Hepatic stellate cell (primary cell): ENCODE results near the gene PROKR2.

ENCODE experiments used
- DNase-seq: peaks from one replicate; pipeline ENCODE4 v3.0.0; 2011; ENCODE audit warnings: low spot score

The PROKR2 gene

DNA sequence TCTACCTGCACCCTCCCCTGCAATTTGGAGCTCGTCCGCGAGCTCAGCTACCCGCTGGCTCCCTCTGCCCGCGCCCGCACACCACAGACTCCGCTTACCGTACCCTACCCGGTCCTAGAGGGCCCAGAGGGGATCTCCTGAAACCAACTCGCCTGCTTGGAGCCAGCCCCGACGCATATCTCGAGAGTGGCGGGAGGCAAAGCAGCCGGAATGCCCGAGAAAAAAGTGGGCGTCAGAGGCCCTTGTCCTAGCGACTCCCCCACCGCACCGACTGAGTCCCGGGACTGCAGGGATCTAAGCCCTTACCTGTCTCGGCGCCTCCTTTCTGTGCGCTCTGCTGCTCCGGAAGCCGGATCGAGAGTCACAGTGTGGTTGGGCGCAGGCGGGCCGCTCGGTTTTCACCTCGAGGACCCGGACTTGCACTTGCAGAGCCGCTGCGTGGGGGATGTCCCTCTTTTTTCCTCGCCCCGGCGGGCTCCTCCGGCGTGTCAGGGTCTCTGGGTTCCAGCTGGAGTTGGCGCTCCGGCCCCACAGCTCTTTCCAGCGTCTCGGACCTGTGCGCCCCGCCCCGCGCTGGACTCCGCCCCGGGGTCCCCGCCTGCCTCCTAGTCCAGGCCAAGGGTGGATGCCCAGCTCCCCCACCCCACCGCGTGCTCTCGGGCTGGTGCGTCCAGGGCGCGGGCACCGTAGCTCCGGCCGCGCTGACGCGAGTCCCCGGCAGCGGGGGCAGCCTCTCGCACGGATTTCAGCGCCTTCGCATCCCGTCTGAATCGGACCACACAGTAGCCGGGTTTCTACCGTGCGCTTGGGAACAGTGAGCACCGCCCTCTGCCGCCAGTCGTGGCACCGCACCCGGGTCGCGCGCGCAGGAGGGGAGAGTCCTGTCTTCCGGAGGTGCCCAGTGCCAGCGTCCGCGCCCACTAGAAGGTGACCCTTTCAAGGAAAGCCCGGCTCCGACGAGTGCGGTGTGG, at the start of gene PROKR2:
PROKR2 (minus strand) TSS at position 767 of the 971 bp plus-strand sequence. CDS start 2,585 bp downstream, outside the sequence.
- DNase-seq, result no peak

- no peak for DNase-seq
Observed at GRCh38 chr20:5364997-5365597, 48.3 kb upstream of the PROKR2 start.

GRCh38 chr20:5364136-5364821, 47.5 kb upstream of the PROKR2 start:
- no peak for DNase-seq

DNA sequence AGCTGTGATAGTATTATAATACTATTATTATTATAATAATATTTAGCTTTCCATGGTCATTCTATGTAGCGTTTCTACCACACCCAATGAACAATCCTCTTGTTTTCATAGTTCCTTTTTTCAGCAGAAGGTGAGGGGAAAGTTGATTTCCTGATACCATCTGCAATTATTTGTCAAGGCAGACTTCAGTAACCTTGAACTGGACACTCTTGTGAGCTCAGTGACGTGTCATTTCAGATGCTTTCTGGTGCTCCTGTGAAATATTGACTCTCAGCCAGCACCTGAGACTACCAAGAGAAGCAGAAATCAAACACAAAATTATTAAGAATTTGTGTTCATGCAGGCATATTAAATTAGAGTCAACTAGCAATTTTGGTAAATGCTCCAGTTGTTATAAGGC, 46.0 kb upstream of the PROKR2 start:
- DNase-seq, result no peak

DNA sequence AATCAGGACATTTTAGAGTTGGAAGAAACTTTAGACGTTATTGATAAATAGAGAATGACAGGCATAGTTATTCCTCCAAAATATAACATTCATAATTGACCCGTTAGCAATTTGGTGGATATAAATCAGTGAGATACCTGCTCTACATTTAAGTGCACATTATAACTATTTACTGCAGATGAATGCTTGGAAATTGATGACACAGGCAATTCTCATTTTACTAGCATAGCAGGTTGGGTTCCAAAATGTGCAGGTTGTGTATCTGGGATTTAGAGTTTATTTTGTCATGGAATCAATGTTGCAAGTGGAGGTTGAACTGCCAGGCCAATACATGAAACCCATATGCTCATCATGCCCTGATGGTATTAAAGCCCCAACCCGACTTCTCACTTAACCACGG, 44.4 kb upstream of the PROKR2 start:
- DNase-seq, result no peak

DNA sequence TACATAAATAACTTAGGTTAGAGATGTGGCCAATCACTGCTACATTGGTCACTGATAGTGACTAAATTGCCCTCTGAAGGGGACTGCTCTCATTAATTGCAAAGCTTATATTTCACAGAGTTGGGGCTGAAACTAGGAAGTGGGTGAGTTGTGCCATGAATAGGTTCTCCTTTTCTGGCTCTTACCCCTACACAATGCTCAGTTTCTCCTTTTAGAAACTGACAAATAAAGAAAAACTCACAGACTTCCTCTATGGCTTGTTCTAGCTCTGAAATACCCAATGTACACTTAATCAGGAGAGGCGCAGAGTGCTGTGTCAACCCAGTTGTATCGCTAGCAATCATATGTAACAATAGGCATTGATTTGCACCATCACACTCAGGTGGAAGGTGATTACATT, 41.2 kb upstream of the PROKR2 start:
- no peak for DNase-seq

- DNase-seq, result no peak
Observed at GRCh38 chr20:5356941-5357340, 40.2 kb upstream of the PROKR2 start.

GRCh38 chr20:5354901-5355300, 38.1 kb upstream of the PROKR2 start:
- DNase-seq, result no peak

DNA sequence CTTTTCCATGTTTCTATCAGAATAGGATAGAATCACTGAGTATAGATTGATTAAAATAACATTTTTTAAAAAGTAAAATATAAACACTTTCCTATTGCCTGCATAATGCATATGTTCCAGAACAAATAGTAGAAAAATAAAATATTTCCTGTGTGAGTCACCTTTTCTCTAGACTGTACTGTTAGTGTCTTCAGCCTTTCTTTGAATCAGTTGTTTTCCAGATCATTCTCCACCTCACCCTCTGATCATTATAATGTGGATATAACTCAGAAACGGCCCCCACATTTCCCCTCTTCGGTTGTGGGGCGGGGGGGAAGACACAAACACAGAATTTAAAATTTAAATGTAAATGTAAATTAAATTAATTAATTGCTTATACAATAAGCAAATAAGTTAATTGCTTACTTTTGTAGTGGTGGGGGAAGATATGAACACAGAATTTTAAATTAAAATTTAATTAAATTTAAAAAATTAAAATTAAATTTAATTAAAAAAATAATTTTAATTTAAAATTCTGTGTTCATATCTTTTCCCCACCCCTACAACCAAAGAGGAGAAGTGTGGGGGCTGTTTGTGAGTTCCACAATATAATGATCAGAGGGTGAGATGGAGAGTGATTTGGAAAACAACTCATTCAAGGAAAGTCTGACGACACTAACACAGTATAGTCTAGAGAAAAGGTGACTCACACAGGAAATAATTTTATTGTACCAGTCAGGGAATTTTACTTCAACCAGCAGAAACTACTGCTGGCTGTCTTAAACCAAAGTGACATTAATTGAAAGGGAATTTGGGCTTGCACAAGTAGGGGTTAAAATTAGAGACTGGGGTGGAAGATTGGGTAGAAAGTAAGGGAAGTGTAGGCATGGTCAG, 37.1 kb upstream of the PROKR2 start:
- DNase-seq, result no peak

- no peak for DNase-seq
Observed at GRCh38 chr20:5349448-5349847, 32.7 kb upstream of the PROKR2 start.

DNA sequence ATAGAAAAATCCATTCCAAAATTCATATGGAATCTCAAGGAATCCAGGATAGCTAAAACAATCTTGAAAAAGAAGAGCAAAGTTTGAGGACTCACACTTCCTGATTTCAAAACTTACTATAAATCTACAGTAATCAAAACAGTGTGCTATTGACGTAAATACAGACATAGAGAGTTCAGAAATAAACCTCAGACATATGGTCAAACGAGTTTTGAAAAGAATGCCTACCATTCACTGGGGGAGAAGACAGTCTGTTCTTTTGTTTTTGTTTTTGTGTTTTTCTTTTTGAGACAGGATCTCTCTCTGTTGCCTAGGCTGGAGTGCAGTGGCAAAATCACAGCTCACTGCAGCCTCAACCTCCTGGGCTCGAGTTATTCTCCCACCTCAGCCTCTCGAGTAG, 25.3 kb upstream of the PROKR2 start:
- no peak for DNase-seq

- DNase-seq, result no peak
Observed at GRCh38 chr20:5331340-5331739, 14.6 kb upstream of the PROKR2 start.

GRCh38 chr20:5328268-5328667, 11.5 kb upstream of the PROKR2 start:
- DNase-seq, result no peak

DNA sequence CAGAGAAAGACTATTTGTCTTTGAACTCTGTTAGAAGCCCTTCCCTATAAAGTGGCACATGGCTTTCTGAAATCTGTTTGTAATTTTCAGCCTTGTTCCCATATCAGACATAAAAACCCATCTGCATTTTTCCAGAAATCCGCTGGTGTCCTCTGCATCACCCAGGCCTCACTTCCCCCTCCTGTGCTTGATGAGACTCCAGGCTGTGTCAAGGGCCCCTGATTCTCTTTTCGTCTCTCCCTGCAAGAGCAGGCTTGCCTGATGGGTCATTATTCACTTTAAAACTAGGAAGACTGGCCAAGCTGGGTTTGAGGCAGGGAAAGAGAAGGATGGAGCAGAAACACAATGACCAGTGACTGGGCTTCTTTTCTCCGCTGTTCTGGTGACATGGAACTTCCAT, 10.6 kb upstream of the PROKR2 start:
- no peak for DNase-seq

- DNase-seq, result no peak
Observed at GRCh38 chr20:5315807-5316187, 957 bp downstream of the PROKR2 start.

GRCh38 chr20:5313916-5314315, 2.8 kb downstream of the PROKR2 start:
- no peak for DNase-seq

DNA sequence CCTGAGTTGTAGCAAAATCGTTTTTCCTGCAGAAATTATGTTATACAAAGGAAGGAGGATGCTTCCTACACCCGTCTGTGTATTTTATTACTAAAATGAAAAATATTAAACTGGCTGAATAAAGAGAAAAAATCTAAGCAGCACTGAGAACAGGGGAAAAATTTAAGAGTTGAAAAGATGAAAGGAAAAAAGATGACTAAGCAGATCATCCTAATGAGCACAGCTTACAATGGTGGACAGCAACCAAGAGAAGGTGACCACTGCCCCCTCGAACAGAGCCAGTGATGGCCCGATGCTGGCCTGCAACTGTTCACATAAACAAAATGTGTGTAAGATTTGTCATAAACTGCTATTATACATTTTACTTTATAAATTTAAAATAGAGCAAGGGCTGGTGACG, 4.2 kb downstream of the PROKR2 start:
- no peak for DNase-seq

DNA sequence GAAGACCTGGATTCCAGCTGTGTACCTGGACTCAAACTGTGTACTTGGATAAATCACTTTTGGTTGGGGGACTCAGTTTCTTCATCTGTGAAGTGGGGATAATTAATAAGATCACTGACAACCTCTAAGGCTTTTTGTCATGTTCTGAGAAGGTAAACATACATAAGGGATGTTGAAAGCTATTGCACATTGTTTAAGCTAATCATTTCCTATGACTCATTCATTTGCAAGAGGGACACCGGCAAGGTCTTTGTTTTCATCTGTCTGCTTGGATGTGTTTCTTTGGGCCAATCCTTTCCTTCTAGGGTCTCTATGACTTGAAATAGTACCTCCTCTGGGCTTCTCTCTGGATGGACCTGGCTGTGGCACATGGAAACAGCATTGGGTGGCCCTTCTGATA, 6.8 kb downstream of the PROKR2 start:
- DNase-seq, result no peak

DNA sequence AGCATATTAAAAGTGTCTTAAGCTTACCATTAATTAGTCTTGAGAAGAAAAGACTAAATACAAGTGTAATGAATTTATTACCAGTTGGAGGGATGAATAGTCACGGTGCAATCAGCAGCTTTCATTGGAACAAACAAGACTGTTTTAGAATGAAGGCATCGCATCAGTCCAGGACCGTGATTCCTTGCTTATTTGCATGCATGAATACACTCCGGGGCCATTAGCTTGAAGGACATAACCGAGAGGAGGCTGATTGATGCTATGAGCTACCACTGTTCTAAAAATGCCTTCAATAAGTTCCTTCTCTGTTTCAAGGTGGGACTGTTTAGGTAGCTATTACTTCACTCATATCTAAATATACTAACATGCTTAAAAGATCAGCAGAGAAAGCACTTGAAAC, 17.9 kb downstream of the PROKR2 start:
- DNase-seq, result no peak

- no peak for DNase-seq
Observed at GRCh38 chr20:5297280-5298004, 19.3 kb downstream of the PROKR2 start.

- no peak for DNase-seq
Observed at GRCh38 chr20:5290596-5290995, 26.2 kb downstream of the PROKR2 start.
